Spleen (tissue), 11 donors: ENCODE data around the gene FBXL12. TPM values are rescaled to one million over a fixed set of nuclear protein-coding genes. Genes with fewer than 3 reads are reported as not detected.

Experiments
- DNase-seq: peaks from one replicate; pipeline ENCODE4 v3.0.0-alpha.2; 2020
- H3K27ac ChIP-seq, 8 donors: fragments of 200-600 bp; sonication (generic) in 7 of 8; 1 replicate in 4 of 8; 2 replicates in 4 of 8; pipeline versions ENCODE4 v1.5.0 to v1.8.0; 2016 to 2021; ENCODE audit warnings: inconsistent platforms in 4 of 8, mild to moderate bottlenecking in 4 of 8, moderate library complexity in 1 of 8
- H3K27me3 ChIP-seq, 7 donors: fragments of 200-600 bp; sonication (generic) in 6 of 7; replicated peaks in 1 of 7; 1 replicate in 4 of 7; 2 replicates in 3 of 7; pipeline versions ENCODE4 v1.5.0 to v1.8.0; 2016 to 2021; ENCODE audit warnings: inconsistent platforms in 3 of 7, mild to moderate bottlenecking in 1 of 7
- H3K36me3 ChIP-seq, 6 donors: fragments of 200-600 bp; sonication (generic) in 5 of 6; 1 replicate in 4 of 6; 2 replicates in 2 of 6; pipeline versions ENCODE4 v1.5.0 to v1.8.0; 2016 to 2021; ENCODE audit warnings: inconsistent platforms in 2 of 6
- H3K4me1 ChIP-seq, 6 donors: fragments of 200-600 bp; sonication (generic) in 5 of 6; 1 replicate in 3 of 6; 2 replicates in 3 of 6; pipeline versions ENCODE4 v1.5.0 to v1.8.0; 2016 to 2021; ENCODE audit warnings: inconsistent platforms in 3 of 6
- H3K4me3 ChIP-seq, 8 donors: fragments of 200-600 bp; sonication (generic) in 7 of 8; 1 replicate in 4 of 8; 2 replicates in 4 of 8; pipeline versions ENCODE4 v1.5.0 to v1.8.0; 2016 to 2021; ENCODE audit warnings: inconsistent platforms in 4 of 8, mild to moderate bottlenecking in 4 of 8, moderate library complexity in 2 of 8
- H3K9me3 ChIP-seq, 8 donors: fragments of 200-600 bp; sonication (generic) in 7 of 8; 1 replicate in 4 of 8; 2 replicates in 4 of 8; pipeline versions ENCODE4 v1.5.0 to v1.8.0; 2016 to 2021; ENCODE audit warnings: inconsistent platforms in 4 of 8
- CTCF ChIP-seq, 11 experiments: fragments of 200-600 bp in 7 of 11; fragments of 450-650 bp in 4 of 11; sonication (generic) in 4 of 11; IDR thresholded peaks in 8 of 11; conservative IDR thresholded peaks in 3 of 11; 1 replicate in 7 of 11; 2 replicates in 4 of 11; pipeline versions ENCODE4 v1.4.0 to v1.8.0; 2016 to 2021; ENCODE audit warnings: antibody characterized with exemption in 11 of 11, inconsistent platforms in 4 of 11, mild to moderate bottlenecking in 1 of 11
- POLR2A ChIP-seq, 3 donors: fragments of 450-650 bp; IDR thresholded peaks; one replicate each; pipeline ENCODE4 v1.5.1; 2017; ENCODE audit warnings: antibody characterized with exemption in 3 of 3, mild to moderate bottlenecking in 1 of 3
- POLR2AphosphoS5 ChIP-seq, 3 donors: sonication (generic); formaldehyde crosslinking; IDR thresholded peaks; one replicate each; pipeline ENCODE4 v1.5.1; 2017; ENCODE audit warnings: antibody characterized with exemption in 3 of 3
- WGBS, 5 donors: extraction: QIAGEN DNeasy Blood & Tissue Kit in 3 of 5; methylation state at CpG; one replicate each; pipeline versions ENCODE4 v1.1.5 to v1.1.7; 2013 to 2018; 5-methylcytosine and 5-hydroxymethylcytosine counted together
- intact Hi-C: fragments of 100-400 bp; cut with DNase I; formaldehyde crosslinking; loops from one replicate; pipeline ENCODE4 v1.15.0; 2023; ENCODE audit warnings: low total_unique reads
- polyA plus RNA-seq, 3 donors: library from polyadenylated mRNA; stranded (reverse); fragments of 200-250 nt; gene quantifications; one replicate each; pipeline ENCODE4 v1.2.1, GENCODE V29; 2013
- total RNA-seq, 7 donors: library from RNA; depleted of rRNA in 3 of 7; stranded (reverse); fragments of >200 nt in 3 of 7; fragmentation: NEBNext Ultra II Directional in 4 of 7; extraction: Animal tissue kit (Norgen Biotek cat#: 25700) in 4 of 7; gene quantifications; one replicate each; pipeline versions ENCODE4 v1.1.0 to v1.2.1, GENCODE V29; 2016 to 2021
- donor health status: healthy with polysubstance abuse.
- donor health status: DM: no; HTN: no; CAD: no; lungs with moderate emphysema.
- donor health status: DM: no; HTN: no; CAD: no.
- donor health status: Bipolar disorder and iron deficiency.
- donor health status: healthy.
- donor health status: DM: no; HTN: no; CAD: no.
- donor health status: DM: yes; HTN: yes; CAD: no.

FBXL12 gene
- total and polyA plus RNA-seq, 10 donors, result 14.5 to 31.9 (median 22.1) TPM

DNA sequence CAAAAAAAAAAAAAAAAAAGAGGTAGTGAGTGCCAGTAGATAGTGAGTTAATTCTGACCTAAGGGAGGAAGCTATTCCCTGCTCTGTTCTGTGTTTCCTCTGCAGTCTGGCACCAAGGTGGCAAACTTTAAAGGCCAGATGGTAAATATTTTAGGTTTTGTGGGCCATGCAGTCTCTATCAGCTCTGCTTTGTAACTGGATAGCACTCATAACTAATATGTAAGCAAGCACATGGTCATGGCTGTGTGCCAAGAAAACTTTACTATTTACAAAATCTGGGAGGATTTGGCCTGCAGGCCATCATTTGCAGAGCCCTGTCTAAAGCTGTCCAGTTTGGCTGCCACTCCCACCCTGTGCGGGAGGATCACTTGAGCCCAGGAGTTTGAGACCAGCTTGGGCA, 20.5 kb upstream of the FBXL12 start:
- Histone ChIP-seq H3K4me3 (no peak overlapping the region), H3K27me3 (no peaks in the 10 kb centered on the region), H3K4me1 (peaks cover 12 to 39% (median 25%) of the 10 kb centered on the region in 6 donors), H3K27ac (no peak overlapping the region), H3K36me3 (peaks cover 3 to 71% (median 62%) of the 10 kb centered on the region in 6 donors), H3K9me3 (peaks cover 0 to 14% (median 9%) of the 10 kb centered on the region in 8 donors)
- DNase-seq, result no peak
- intact Hi-C loops, result no loop called here
- WGBS, 5 donors, result 80 to 95% (median 87%) methylated on average over 1 of the region's 1 CpG
- no peak for TF ChIP-seq CTCF (IDR thresholded peaks at IDR 0.05 in 8 of 11, conservative IDR thresholded peaks at IDR 0.05 in 3 of 11)
- no peak for TF ChIP-seq POLR2A (IDR thresholded peaks at IDR 0.05)
- no peak for TF ChIP-seq POLR2AphosphoS5 (IDR thresholded peaks at IDR 0.05)

DNA sequence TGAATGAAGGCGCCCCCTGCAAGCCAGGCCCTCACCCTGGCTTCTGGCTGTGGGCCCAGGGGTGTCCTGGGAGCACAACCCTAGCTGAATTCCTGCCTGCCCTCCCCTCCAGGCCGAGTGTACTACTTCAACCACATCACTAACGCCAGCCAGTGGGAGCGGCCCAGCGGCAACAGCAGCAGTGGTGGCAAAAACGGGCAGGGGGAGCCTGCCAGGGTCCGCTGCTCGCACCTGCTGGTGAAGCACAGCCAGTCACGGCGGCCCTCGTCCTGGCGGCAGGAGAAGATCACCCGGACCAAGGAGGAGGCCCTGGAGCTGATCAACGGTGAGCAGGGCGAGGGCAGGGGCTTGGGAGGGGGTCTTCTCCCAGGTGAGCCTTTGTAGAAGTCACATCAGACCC, 19.4 kb upstream of the FBXL12 start:
- Histone ChIP-seq H3K27me3 (no peaks in the 10 kb centered on the region), H3K27ac (no peak overlapping the region), H3K4me1 (peaks cover 12 to 43% (median 28%) of the 10 kb centered on the region in 6 donors), H3K4me3 (no peak overlapping the region), H3K9me3 (peaks cover 0 to 5% (median under 1%) of the 10 kb centered on the region in 8 donors), H3K36me3 (peaks cover 3 to 60% (median 52%) of the 10 kb centered on the region in 6 donors)
- no peak for DNase-seq
- intact Hi-C loops, result no loop called here
- 89 to 97% (median 92%) methylated on average over 5 to 15 of the region's 15 CpGs for WGBS, 5 donors
- no peak for TF ChIP-seq POLR2A (IDR thresholded peaks at IDR 0.05)
- no peak for TF ChIP-seq CTCF (IDR thresholded peaks at IDR 0.05 in 8 of 11, conservative IDR thresholded peaks at IDR 0.05 in 3 of 11)
- peak in 1 of 3 donors; percentile 10 for TF ChIP-seq POLR2AphosphoS5 (IDR thresholded peaks at IDR 0.05)

- Histone ChIP-seq H3K4me1 (peaks cover 12 to 43% (median 28%) of the 10 kb centered on the region in 6 donors), H3K9me3 (no peaks in the 10 kb centered on the region), H3K27me3 (no peaks in the 10 kb centered on the region), H3K4me3 (peak overlapping the region; percentile 92 to 99 (median 98)), H3K27ac (peak overlapping the region in 1 of 8 donors; percentile 90), H3K36me3 (peaks cover under 1 to 42% (median 30%) of the 10 kb centered on the region in 6 donors)
- 8 to 16% (median 12%) methylated on average over 5 of the region's 5 CpGs for WGBS, 5 donors
- DNase-seq, result no peak
- TF ChIP-seq CTCF (IDR thresholded peaks at IDR 0.05 in 8 of 11, conservative IDR thresholded peaks at IDR 0.05 in 3 of 11) (no peak), POLR2A (IDR thresholded peaks at IDR 0.05) (no peak), POLR2AphosphoS5 (IDR thresholded peaks at IDR 0.05) (no peak)
- intact Hi-C loops, result no loop called here
Observed at GRCh38 chr19:9836021-9836420, 17.1 kb upstream of the FBXL12 start.

DNA sequence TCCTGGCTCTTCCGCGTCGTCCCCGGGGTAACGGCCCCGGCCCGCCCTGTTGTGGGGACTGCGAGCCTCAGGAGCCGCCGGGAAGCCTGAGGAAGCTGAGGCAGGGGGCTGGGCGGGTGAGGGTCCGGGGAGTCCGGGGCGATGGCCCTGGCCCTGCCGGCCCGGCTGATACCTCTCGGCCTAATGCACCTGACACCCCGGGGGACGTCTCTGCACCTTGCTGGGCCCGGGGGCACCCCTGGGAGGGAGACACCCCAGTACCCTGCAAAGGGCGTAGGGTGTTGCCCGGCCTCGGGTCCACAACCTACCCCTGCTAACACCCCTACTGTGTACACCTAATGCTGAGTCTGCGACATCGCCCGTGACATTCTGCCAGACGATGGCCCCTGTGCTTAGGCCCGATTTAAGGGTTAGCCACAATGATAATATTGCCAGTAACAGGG, 16.6 kb upstream of the FBXL12 start:
- H3K27ac ChIP-seq, result peak overlapping the region; percentile 51 to 90 (median 77)
- intact Hi-C loops, result no loop called here
- H3K4me3 ChIP-seq, result peak overlapping the region; percentile 92 to 99 (median 98)
- TF ChIP-seq POLR2A (IDR thresholded peaks at IDR 0.05) (no peak), POLR2AphosphoS5 (IDR thresholded peaks at IDR 0.05) (no peak), CTCF (IDR thresholded peaks at IDR 0.05 in 8 of 11, conservative IDR thresholded peaks at IDR 0.05 in 3 of 11) (no peak)
- H3K4me1 ChIP-seq, result peaks cover 12 to 43% (median 28%) of the 10 kb centered on the region in 6 donors
- peaks cover 0 to 42% (median 30%) of the 10 kb centered on the region in 6 donors for H3K36me3 ChIP-seq
- H3K27me3 ChIP-seq, result no peaks in the 10 kb centered on the region
- no peak for DNase-seq
- 2 to 6% (median 3%) methylated on average over 8 to 28 of the region's 28 CpGs for WGBS, 5 donors
- no peaks in the 10 kb centered on the region for H3K9me3 ChIP-seq
